Peyer's patch (tissue), 4 donors: ENCODE results near the gene PROM1.
A peak's percentile ranks its signal among the peaks of the same experiment; 100 is the strongest.

Experiments
- CTCF ChIP-seq, 6 experiments: fragments of 450-650 bp in 4 of 6; fragments of 200-600 bp in 2 of 6; sonication (generic) in 1 of 6; IDR thresholded peaks; one replicate each; pipeline ENCODE4 v1.5.1; 2017 to 2019; ENCODE audit warnings: antibody characterized with exemption in 6 of 6, mild to moderate bottlenecking in 3 of 6, moderate library complexity in 1 of 6
- POLR2A ChIP-seq, 2 donors: fragments of 450-650 bp; IDR thresholded peaks; one replicate each; pipeline ENCODE4 v1.5.1; 2017; ENCODE audit warnings: antibody characterized with exemption in 2 of 2, mild to moderate bottlenecking in 2 of 2, moderate library complexity in 2 of 2

- peak; percentile 79 to 99 (median 92) for TF ChIP-seq CTCF (IDR thresholded peaks at IDR 0.05)
- no peak for TF ChIP-seq POLR2A (IDR thresholded peaks at IDR 0.05)
These were observed 127.5 kb downstream of the PROM1 start for GRCh38 chr4:15956179-15956850.
